PC-3 (cell line): Measurements from ENCODE around the gene NECTIN4.
"Not testable (repeated sequence)": the region's sequence is repeated elsewhere in the genome, so short reads cannot be mapped to it uniquely, and the experiment has no call there.

Source experiments
- EZH2phosphoT487 ChIP-seq: fragments of 300-600 bp; sonication (generic); IDR thresholded peaks from 2 replicates; pipeline ENCODE4 v1.6.1; 2018; ENCODE audit warnings: mild to moderate bottlenecking, antibody characterized with exemption, low read length, borderline replicate concordance
- TF ChIP-seq, protein P1 (sequence below): fragments of 300-600 bp; sonication (generic); conservative IDR thresholded peaks from 2 replicates; pipeline ENCODE4 v1.5.1; 2017; ENCODE audit warnings: antibody characterized with exemption, low read depth, mild to moderate bottlenecking, low read length

DNA sequence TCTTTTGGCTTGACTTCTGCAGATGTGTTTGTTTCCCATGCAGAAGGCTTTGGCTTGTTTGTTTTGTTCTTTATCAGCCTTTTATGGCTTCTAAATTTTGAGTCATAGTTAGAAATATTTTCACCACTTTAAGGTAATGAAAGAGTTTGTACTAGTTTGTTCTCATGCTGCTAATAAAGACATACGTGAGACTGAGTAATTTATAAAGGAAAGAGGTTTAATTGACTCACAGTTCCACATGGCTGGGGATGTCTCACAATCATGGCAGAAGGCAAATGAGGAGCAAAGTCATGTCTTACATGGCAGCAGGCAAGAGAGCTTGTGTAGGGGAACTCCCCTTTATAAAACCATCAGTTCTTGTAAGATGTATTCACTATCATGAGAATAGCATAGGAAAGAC lies 62.4 kb downstream of the NECTIN4 start:
- not testable (repeated sequence) for TF ChIP-seq EZH2phosphoT487
- TF ChIP-seq, protein P1, sequence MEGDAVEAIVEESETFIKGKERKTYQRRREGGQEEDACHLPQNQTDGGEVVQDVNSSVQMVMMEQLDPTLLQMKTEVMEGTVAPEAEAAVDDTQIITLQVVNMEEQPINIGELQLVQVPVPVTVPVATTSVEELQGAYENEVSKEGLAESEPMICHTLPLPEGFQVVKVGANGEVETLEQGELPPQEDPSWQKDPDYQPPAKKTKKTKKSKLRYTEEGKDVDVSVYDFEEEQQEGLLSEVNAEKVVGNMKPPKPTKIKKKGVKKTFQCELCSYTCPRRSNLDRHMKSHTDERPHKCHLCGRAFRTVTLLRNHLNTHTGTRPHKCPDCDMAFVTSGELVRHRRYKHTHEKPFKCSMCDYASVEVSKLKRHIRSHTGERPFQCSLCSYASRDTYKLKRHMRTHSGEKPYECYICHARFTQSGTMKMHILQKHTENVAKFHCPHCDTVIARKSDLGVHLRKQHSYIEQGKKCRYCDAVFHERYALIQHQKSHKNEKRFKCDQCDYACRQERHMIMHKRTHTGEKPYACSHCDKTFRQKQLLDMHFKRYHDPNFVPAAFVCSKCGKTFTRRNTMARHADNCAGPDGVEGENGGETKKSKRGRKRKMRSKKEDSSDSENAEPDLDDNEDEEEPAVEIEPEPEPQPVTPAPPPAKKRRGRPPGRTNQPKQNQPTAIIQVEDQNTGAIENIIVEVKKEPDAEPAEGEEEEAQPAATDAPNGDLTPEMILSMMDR, result not testable (repeated sequence)
